K562 (cell line): Measurements from ENCODE around the gene MCEE. TPM values are rescaled to one million over a fixed set of nuclear protein-coding genes. Genes with fewer than 3 reads are reported as not detected.

Experiments used
- ATF3 ChIP-seq, 2 experiments: fragments of 450-650 bp in 1 of 2; sonication (generic) in 1 of 2; formaldehyde crosslinking in 1 of 2; IDR thresholded peaks in 1 of 2; conservative IDR thresholded peaks in 1 of 2; 2 replicates each; pipeline versions ENCODE4 v1.6.1 to v1.8.1; 2016 to 2023; ENCODE audit warnings: mild to moderate bottlenecking in 2 of 2, moderate library complexity in 2 of 2, inconsistent platforms in 1 of 2, missing genetic modification reagents in 1 of 2
- BCLAF1 ChIP-seq, 2 experiments: fragments of 450-650 bp in 1 of 2; IDR thresholded peaks; 2 replicates each; pipeline ENCODE4 v1.6.1; 2011 to 2017; ENCODE audit warnings: low read depth in 2 of 2, antibody characterized with exemption in 1 of 2, borderline replicate concordance in 1 of 2, low read length in 1 of 2, mild to moderate bottlenecking in 1 of 2, mixed read lengths in 1 of 2; ENCODE audit not compliant: control insufficient read depth in 1 of 2
- E2F1 ChIP-seq: sonication (generic); formaldehyde crosslinking; IDR thresholded peaks from 2 replicates; pipeline ENCODE4 v1.8.1; 2023; ENCODE audit warnings: mild to moderate bottlenecking, missing genetic modification reagents, moderate library complexity
- GTF2A2 ChIP-seq: IDR thresholded peaks from 2 replicates; pipeline ENCODE4 v1.6.1; 2016; ENCODE audit warnings: mild to moderate bottlenecking, missing genetic modification characterization, missing compliant biosample characterization
- HDAC2 ChIP-seq: fragments of 450-650 bp; IDR thresholded peaks from 2 replicates; pipeline ENCODE4 v1.6.1; 2016; ENCODE audit warnings: mild to moderate bottlenecking
- ILK ChIP-seq: fragments of 450-650 bp; IDR thresholded peaks from 2 replicates; pipeline ENCODE4 v1.6.1; 2016; ENCODE audit warnings: missing genetic modification characterization, low read depth, mild to moderate bottlenecking, missing compliant biosample characterization, moderate library complexity, borderline replicate concordance
- MLLT1 ChIP-seq, 2 experiments: fragments of 450-650 bp; IDR thresholded peaks; 2 replicates each; pipeline ENCODE4 v1.6.1; 2016
- MYBL2 ChIP-seq, 2 experiments: fragments of 450-650 bp in 1 of 2; sonication (generic) in 1 of 2; formaldehyde crosslinking in 1 of 2; IDR thresholded peaks; 2 replicates each; pipeline versions ENCODE4 v1.6.1 to v1.8.1; 2017 to 2022; ENCODE audit warnings: borderline replicate concordance in 1 of 2, inconsistent platforms in 1 of 2, low read depth in 1 of 2, mild to moderate bottlenecking in 1 of 2, missing genetic modification reagents in 1 of 2, moderate library complexity in 1 of 2
- PHB ChIP-seq: fragments of 250-450 bp; sonication (Bioruptor Pico); IDR thresholded peaks from 2 replicates; pipeline ENCODE4 v1.5.0; 2021
- SMARCE1 ChIP-seq: fragments of 450-650 bp; IDR thresholded peaks from 2 replicates; pipeline ENCODE4 v1.7.1; 2016; ENCODE audit warnings: mild to moderate bottlenecking
- SRSF1 ChIP-seq: fragments of 200-400 bp; formaldehyde crosslinking; IDR thresholded peaks from 2 replicates; pipeline ENCODE4 v1.6.1; 2017; ENCODE audit warnings: mild to moderate bottlenecking, low read depth, low read length, moderate library complexity
- THRAP3 ChIP-seq: fragments of 450-650 bp; IDR thresholded peaks from 2 replicates; pipeline ENCODE4 v1.6.1; 2016; ENCODE audit warnings: mild to moderate bottlenecking, inconsistent platforms, borderline replicate concordance
- ZNF263 ChIP-seq: sonication (generic); formaldehyde crosslinking; IDR thresholded peaks from 2 replicates; pipeline ENCODE4 v1.8.0; 2022; ENCODE audit warnings: mild to moderate bottlenecking, missing genetic modification reagents, borderline replicate concordance
- ZNF274 ChIP-seq: IDR thresholded peaks from 2 replicates; pipeline ENCODE4 v1.6.1; 2011; ENCODE audit warnings: low read depth, mild to moderate bottlenecking, low read length, moderate library complexity, borderline replicate concordance
- ZNF449 ChIP-seq: fragments of 250-450 bp; sonication (Bioruptor Pico); IDR thresholded peaks from 2 replicates; pipeline ENCODE4 v1.8.0; 2022; ENCODE audit warnings: moderate library complexity, mild to moderate bottlenecking, inconsistent platforms
- ZNF766 ChIP-seq: fragments of 200-800 bp; sonication (Bioruptor generic); conservative IDR thresholded peaks from 2 replicates; pipeline ENCODE4 v1.6.1; 2016; ENCODE audit warnings: missing genetic modification characterization, missing compliant biosample characterization
- polyA plus RNA-seq, 8 experiments: library from polyadenylated mRNA; depleted of rRNA in 4 of 8; stranded (reverse) in 5 of 8; unstranded in 3 of 8; fragments of >200 nt; fragmentation: Nextera tagmentation in 2 of 8; fragmentation: Illumina TruSeq in 1 of 8; extraction: Ambion mirVana in 2 of 8; extraction: Trizol in 1 of 8; gene quantifications; 2 replicates each; pipeline versions ENCODE4 v1.2.1 to v1.2.3, GENCODE V29; 2011 to 2014; ENCODE audit warnings: inconsistent platforms in 1 of 8, missing spikeins in 1 of 8
- total RNA-seq, 7 experiments: library from RNA; depleted of rRNA in 6 of 7; stranded (reverse); fragments of >200 nt in 6 of 7; fragmentation: Illumina TruSeq in 2 of 7; extraction: Trizol in 2 of 7; gene quantifications; 2 replicates each; pipeline versions ENCODE4 v1.2.1 to v1.2.3, GENCODE V29; 2011 to 2021; ENCODE audit warnings: low replicate concordance in 1 of 7

The MCEE gene
- total and polyA plus RNA-seq, 9 of the 15 experiments (the other 6 are each of a cell fraction or from before 2014, with no cell fraction given): 15.6 to 49.1 (median 24.5) TPM

GRCh38 chr2:71067567-71068217 lies 62.3 kb downstream of the MCEE start (continued):
- TF ChIP-seq ZNF449 (CRISPR knock-in tag): no peak
- TF ChIP-seq ZNF274: no peak
- no peak for TF ChIP-seq GTF2A2 (tag)
- TF ChIP-seq ZNF766 (CRISPR knock-in tag): peak; percentile 73; the same call in 1 of the 2 replicates
- TF ChIP-seq HDAC2: peak; percentile 38; the same call in 1 of the 2 replicates
- TF ChIP-seq SRSF1: no peak
- TF ChIP-seq ATF3 (IDR thresholded peaks at IDR 0.05): no peak
- 0 out of 2 replicates have a peak, but pooled peaks have one; percentile 32 for TF ChIP-seq ATF3 (CRISPR knock-in tag; conservative IDR thresholded peaks at IDR 0.05)
- TF ChIP-seq E2F1 (CRISPR knock-in tag): 0 out of 2 replicates have a peak, but pooled peaks have one; percentile 45
- peak; percentile 84; the same call in 1 of the 2 replicates for TF ChIP-seq THRAP3
- no peak for TF ChIP-seq BCLAF1 (IDR thresholded peaks at IDR 0.05; ENCODE audit: borderline replicate concordance in 1 of 2, control insufficient read depth in 1 of 2, low read depth in 2 of 2, low read length in 1 of 2)
- no peak for TF ChIP-seq ILK (tag)
- no peak for TF ChIP-seq PHB (CRISPR knock-in tag)
- TF ChIP-seq MLLT1 (IDR thresholded peaks at IDR 0.05): peak in 1 of 2 experiments; percentile 92; a peak in 2 of 4 replicates
- peak; percentile 54; the same call in 1 of the 2 replicates for TF ChIP-seq ZNF263
- TF ChIP-seq MYBL2 (IDR thresholded peaks at IDR 0.05; ENCODE audit: low read depth): no peak
- no peak for TF ChIP-seq MYBL2 (CRISPR knock-in tag; IDR thresholded peaks at IDR 0.05; ENCODE audit: borderline replicate concordance)
- TF ChIP-seq SMARCE1: peak; percentile 18; the same call in 1 of the 2 replicates
